ENCODE data around the gene KCND1.

Gene KCND1

GRCh38 chrX:48968377-48968776 lies 3.3 kb downstream of the KCND1 start:
- Histone ChIP-seq H3K4me3 (ENCODE audit: low read length) (no peak overlapping the region), H2AFZ (ENCODE audit: low read depth, low read length) (no peak overlapping the region), H3K36me3 (ENCODE audit: insufficient read depth, low read length) (no peaks in the 10 kb centered on the region), H3K4me1 (ENCODE audit: insufficient read depth, low read length) (no peaks in the 10 kb centered on the region), H3K9me3 (ENCODE audit: low read length) (no peaks in the 10 kb centered on the region), H3K27me3 (ENCODE audit: insufficient read depth, low read length) (no peaks in the 10 kb centered on the region)

DNA sequence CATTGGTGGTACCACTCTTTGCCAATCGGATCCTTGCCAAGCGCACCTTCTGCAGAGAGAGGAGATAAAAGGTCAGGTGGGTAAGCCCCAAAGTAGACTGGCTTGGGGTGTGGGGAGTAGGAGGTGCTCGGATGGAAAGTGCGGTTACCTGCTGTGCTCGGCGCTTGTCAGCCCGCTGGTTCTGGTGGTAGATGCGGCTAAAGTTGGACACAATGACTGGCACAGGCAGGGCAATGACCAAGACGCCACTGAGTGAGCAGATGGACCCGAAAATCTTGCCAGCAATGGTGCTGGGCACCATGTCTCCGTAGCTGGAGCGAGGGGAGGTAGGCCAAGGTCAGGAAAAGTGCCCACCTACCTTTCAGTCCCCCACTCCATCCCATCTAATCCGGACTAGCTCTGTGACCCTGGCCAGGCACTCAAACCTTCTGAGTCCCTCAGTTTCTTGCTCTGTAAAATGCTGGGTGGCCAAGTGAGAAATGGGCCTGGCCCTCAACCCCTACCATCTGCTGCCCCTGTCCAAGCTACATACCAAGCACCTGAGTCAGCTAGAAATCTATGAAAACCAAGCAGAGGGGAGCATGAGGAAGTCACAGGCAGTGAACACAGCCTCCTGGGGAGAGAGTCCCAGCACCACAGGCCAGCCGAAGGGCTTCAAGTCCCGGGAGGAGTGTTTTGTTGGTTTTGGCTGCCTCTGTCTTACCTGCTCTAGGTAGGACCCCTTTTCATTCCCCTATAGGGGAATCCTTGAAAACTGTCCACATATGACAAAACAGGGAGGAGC lies 4.7 kb downstream of the KCND1 start:
- Histone ChIP-seq H3K27me3 (ENCODE audit: insufficient read depth, low read length) (no peaks in the 10 kb centered on the region), H3K4me1 (ENCODE audit: insufficient read depth, low read length) (no peaks in the 10 kb centered on the region), H3K9me3 (ENCODE audit: low read length) (no peaks in the 10 kb centered on the region), H2AFZ (ENCODE audit: low read depth, low read length) (no peak overlapping the region), H3K36me3 (ENCODE audit: insufficient read depth, low read length) (no peaks in the 10 kb centered on the region), H3K4me3 (ENCODE audit: low read length) (no peak overlapping the region)

DNA sequence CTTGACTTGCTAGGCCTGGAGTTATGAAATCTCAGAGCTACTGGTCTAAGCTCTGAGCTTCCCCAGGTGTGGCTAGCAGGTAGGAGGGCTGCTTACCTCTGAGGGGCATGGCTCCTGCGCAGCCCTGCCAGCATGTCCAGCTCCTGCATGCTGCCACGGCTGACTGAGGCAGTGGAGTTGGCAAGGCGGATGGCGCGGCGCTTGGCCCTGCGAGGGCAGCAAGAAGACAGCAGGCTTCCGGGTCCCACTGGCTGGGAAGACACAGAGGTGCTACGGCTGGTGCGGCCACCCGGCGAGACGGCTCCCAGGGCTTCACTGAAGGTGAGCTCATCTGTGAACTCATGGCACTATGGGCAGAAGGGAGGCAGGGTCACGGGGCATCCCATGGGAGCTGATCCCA lies 5.7 kb downstream of the KCND1 start:
- H2AFZ ChIP-seq (ENCODE audit: low read depth, low read length): no peak overlapping the region
- no peak overlapping the region for H3K4me3 ChIP-seq (ENCODE audit: low read length)
- H3K9me3 ChIP-seq (ENCODE audit: low read length): no peaks in the 10 kb centered on the region
- no peaks in the 10 kb centered on the region for H3K27me3 ChIP-seq (ENCODE audit: insufficient read depth, low read length)
- no peaks in the 10 kb centered on the region for H3K36me3 ChIP-seq (ENCODE audit: insufficient read depth, low read length)
- no peaks in the 10 kb centered on the region for H3K4me1 ChIP-seq (ENCODE audit: insufficient read depth, low read length)

DNA sequence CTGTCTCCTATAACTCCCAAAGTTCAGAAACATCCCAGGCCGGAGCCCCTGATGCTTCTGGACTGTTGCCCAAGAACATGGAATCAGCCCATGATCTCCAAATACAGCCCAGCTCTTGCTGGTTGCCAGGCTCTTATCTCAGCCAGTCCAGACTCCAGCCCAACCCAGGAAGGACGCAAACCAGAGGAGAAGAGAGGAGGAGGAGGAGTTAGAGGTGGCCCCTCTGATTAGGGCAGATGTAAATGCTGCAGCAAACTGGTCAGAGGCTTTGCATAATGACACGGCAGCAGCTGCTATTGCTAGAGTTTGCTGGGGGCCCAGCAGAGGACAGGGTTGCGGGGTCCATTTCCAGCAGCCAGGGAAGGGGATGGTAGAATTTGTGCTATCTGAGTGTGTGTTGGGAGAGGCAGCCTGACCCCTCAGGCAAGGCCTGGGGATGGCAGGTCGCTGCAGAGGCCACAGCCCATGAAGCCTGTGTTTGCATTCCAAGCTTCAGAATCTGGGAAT lies 10.0 kb downstream of the KCND1 start:
- Histone ChIP-seq H3K4me3 (ENCODE audit: low read length) (no peak overlapping the region), H3K36me3 (ENCODE audit: insufficient read depth, low read length) (no peaks in the 10 kb centered on the region)

GRCh38 chrX:48960291-48960690 lies 11.4 kb downstream of the KCND1 start:
- Histone ChIP-seq H2AFZ (ENCODE audit: low read depth, low read length) (no peak overlapping the region), H3K36me3 (ENCODE audit: insufficient read depth, low read length) (peaks cover 5% of the 10 kb centered on the region), H3K9me3 (ENCODE audit: low read length) (no peaks in the 10 kb centered on the region), H3K4me1 (ENCODE audit: insufficient read depth, low read length) (peaks cover 6% of the 10 kb centered on the region), H3K27me3 (ENCODE audit: insufficient read depth, low read length) (no peaks in the 10 kb centered on the region), H3K4me3 (ENCODE audit: low read length) (no peak overlapping the region)

More for the DNA sequence above, 10.0 kb downstream of the KCND1 start:
- Histone ChIP-seq H2AFZ (ENCODE audit: low read depth, low read length) (no peak overlapping the region), H3K27me3 (ENCODE audit: insufficient read depth, low read length) (no peaks in the 10 kb centered on the region), H3K9me3 (ENCODE audit: low read length) (no peaks in the 10 kb centered on the region), H3K4me1 (ENCODE audit: insufficient read depth, low read length) (no peaks in the 10 kb centered on the region)

GRCh38 chrX:48958635-48959094 lies 13.0 kb downstream of the KCND1 start:
- Histone ChIP-seq H3K4me1 (ENCODE audit: insufficient read depth, low read length) (peaks cover 6% of the 10 kb centered on the region), H3K27me3 (ENCODE audit: insufficient read depth, low read length) (no peaks in the 10 kb centered on the region), H3K4me3 (ENCODE audit: low read length) (peak overlapping the region; percentile 49), H3K9me3 (ENCODE audit: low read length) (no peaks in the 10 kb centered on the region), H2AFZ (ENCODE audit: low read depth, low read length) (no peak overlapping the region), H3K36me3 (ENCODE audit: insufficient read depth, low read length) (peaks cover 13% of the 10 kb centered on the region)

DNA sequence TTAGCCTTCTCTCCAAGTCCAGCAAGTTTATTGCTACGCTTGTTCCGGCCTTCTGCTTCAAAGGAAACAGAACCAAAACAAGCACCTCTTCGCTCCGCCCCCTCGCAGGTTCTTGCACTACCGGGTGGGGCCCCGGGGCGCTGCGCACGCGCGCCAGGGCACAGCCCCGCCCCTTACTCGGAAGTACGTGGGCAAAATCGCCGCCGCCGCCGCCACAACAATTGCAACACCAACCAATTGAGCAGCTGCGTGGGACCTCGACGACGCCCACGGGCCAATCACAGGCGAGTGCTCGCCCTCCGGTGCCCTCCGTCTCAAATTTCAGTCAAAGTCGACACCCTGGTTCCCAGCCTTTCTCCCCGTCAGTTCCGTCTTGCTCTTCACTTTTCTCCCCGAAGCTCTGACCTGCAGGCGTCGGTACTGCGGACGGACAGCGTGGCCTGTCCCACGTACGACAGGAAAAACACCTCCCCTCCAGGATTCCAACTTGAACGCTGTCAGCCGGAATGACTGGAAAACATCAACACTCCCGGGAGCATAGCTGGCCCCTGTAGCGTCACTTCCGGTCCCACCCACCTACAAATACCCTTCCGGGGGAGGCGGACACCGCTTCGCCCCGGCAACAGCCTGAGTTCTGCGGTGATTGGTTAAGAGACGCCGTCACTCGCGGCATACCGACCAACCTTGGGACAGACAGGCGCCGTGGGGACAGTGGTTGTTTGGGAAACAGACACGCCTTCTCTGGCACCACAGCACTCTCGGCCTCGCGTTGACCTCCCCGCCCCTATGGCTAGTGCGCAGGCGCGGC lies 13.6 kb downstream of the KCND1 start:
- Histone ChIP-seq H2AFZ (ENCODE audit: low read depth, low read length) (no peak overlapping the region), H3K27me3 (ENCODE audit: insufficient read depth, low read length) (no peaks in the 10 kb centered on the region), H3K4me3 (ENCODE audit: low read length) (peak overlapping the region; percentile 56), H3K36me3 (ENCODE audit: insufficient read depth, low read length) (peaks cover 17% of the 10 kb centered on the region), H3K9me3 (ENCODE audit: low read length) (no peaks in the 10 kb centered on the region), H3K4me1 (ENCODE audit: insufficient read depth, low read length) (peaks cover 6% of the 10 kb centered on the region)

DNA sequence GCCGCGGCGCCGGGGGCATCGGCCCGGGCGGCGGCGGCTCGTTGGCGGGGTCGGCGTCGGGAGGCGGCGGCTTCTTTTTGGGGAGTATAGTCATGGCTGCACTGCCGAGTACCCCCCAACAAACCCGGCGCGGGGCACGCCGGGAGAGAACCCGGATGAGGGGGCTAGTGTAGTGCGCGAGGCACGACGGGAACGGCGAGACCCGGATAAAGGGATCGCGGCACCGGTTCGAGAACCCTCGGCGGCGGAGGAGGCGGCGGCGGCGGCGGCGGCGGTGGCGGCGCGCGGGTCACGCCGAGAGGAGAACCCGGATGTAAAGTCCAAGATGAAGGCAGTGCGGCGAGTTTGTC lies 14.2 kb downstream of the KCND1 start, which contains the start of gene OTUD5:
Gene OTUD5, minus strand, starts transcription at position 131 of the 350 bp plus-strand sequence. Its CDS starts 37 bp downstream, at position 94.
- no peak within 1 kb of the TSS for H2AFZ ChIP-seq (ENCODE audit: low read depth, low read length)

DNA sequence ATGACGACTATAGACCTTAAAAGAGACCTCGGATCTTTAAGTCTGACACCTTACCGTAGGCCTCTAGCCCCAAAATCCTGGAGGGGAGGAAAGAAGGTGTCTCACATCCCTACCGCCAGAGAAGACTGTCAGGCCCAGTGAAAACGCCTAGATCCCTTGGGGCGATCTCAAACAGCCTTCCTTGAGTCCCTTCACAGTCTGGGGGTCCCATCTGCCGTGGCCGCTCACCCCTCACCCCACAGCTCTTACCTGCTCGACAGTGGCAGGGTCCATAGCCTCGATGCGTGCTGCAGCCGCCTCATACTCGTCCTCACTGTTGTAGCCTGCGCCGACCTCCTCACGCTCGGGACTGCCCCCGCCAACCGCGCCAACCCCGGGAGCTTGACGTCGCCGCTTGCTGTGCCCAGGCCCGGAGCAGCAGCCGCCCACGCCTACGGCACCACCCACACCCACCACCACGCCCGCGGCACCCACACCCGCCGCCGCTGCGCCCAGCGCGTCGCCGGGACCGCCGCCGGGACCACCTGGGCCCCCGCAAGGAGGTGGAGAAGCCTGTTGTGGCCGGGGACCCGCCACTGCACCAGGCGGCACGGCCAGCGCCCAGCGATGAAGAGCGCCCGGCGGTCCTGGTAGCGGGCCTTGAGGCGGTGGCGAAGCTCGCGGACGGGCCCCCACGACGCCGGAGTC lies 14.8 kb downstream of the KCND1 start:
- H3K4me1 ChIP-seq (ENCODE audit: insufficient read depth, low read length): peaks cover 6% of the 10 kb centered on the region
- H2AFZ ChIP-seq (ENCODE audit: low read depth, low read length): no peak overlapping the region
- H3K9me3 ChIP-seq (ENCODE audit: low read length): no peaks in the 10 kb centered on the region
- peak overlapping the region; percentile 56 for H3K4me3 ChIP-seq (ENCODE audit: low read length)
- H3K36me3 ChIP-seq (ENCODE audit: insufficient read depth, low read length): peaks cover 21% of the 10 kb centered on the region
- H3K27me3 ChIP-seq (ENCODE audit: insufficient read depth, low read length): no peaks in the 10 kb centered on the region

More for the DNA sequence above, 14.2 kb downstream of the KCND1 start, which contains the start of gene OTUD5:
- peaks cover 21% of the 10 kb centered on the region for H3K36me3 ChIP-seq (ENCODE audit: insufficient read depth, low read length)
- peaks cover 6% of the 10 kb centered on the region for H3K4me1 ChIP-seq (ENCODE audit: insufficient read depth, low read length)
- no peaks in the 10 kb centered on the region for H3K27me3 ChIP-seq (ENCODE audit: insufficient read depth, low read length)
- peak within 1 kb of the TSS; percentile 56 for H3K4me3 ChIP-seq (ENCODE audit: low read length)
- no peaks in the 10 kb centered on the region for H3K9me3 ChIP-seq (ENCODE audit: low read length)

DNA sequence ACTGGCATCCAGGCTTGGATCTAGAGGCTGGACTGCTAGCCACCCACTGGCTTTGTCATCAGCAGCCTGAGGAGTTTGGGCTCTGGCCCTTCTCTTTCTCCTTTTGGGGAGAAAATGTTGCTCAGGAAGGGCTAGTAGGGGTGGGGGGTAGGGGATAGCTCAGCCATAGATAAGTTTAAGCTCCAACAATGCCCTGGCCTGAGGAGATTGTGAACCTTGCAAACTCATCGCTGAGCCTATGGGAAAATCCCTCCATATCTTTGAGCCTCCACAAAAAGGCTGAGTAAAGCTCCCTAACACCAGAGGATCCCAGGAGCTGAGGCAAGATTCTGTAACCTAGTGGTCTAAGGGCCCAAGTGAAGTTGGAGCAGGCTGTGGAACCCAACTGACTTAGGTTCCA lies 23.1 kb downstream of the KCND1 start:
- H3K4me3 ChIP-seq (ENCODE audit: low read length): no peak overlapping the region
- H3K4me1 ChIP-seq (ENCODE audit: insufficient read depth, low read length): no peaks in the 10 kb centered on the region
- no peaks in the 10 kb centered on the region for H3K9me3 ChIP-seq (ENCODE audit: low read length)
- H3K36me3 ChIP-seq (ENCODE audit: insufficient read depth, low read length): peaks cover 13% of the 10 kb centered on the region
- H3K27me3 ChIP-seq (ENCODE audit: insufficient read depth, low read length): no peaks in the 10 kb centered on the region
- no peak overlapping the region for H2AFZ ChIP-seq (ENCODE audit: low read depth, low read length)

GRCh38 chrX:48945517-48946348 lies 25.9 kb downstream of the KCND1 start:
- Histone ChIP-seq H3K36me3 (ENCODE audit: insufficient read depth, low read length) (peaks cover 14% of the 10 kb centered on the region), H3K4me3 (ENCODE audit: low read length) (no peak overlapping the region), H3K4me1 (ENCODE audit: insufficient read depth, low read length) (no peaks in the 10 kb centered on the region), H3K27me3 (ENCODE audit: insufficient read depth, low read length) (no peaks in the 10 kb centered on the region), H3K9me3 (ENCODE audit: low read length) (no peaks in the 10 kb centered on the region), H2AFZ (ENCODE audit: low read depth, low read length) (no peak overlapping the region)

DNA sequence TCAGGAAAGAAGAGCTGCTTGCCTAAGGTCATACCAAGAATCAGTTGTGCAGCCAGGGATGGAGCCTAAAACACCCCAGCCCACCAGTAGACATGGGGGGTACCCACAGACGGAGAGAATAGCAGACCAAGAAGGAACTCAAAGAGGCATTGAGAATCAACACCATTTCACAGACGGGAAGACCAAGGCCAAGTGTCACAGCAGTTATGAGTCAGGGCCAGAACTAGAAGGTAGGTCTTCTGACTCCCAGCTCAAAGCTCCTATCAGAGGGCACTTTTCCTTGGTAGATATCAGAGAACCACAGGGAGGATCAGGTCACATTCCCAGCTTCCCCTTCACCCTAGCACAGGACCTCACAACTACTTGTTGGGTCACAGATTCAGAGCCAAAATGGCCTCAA lies 28.7 kb downstream of the KCND1 start:
- Histone ChIP-seq H3K27me3 (ENCODE audit: insufficient read depth, low read length) (no peaks in the 10 kb centered on the region), H3K4me1 (ENCODE audit: insufficient read depth, low read length) (no peaks in the 10 kb centered on the region), H3K36me3 (ENCODE audit: insufficient read depth, low read length) (peaks cover 14% of the 10 kb centered on the region), H3K9me3 (ENCODE audit: low read length) (no peaks in the 10 kb centered on the region), H2AFZ (ENCODE audit: low read depth, low read length) (no peak overlapping the region), H3K4me3 (ENCODE audit: low read length) (no peak overlapping the region)

Data from neuron (in vitro differentiated cells).